CD14-positive monocyte (primary cell): ENCODE measurements around the gene HTR7. TPM values are rescaled to one million over a fixed set of nuclear protein-coding genes. Genes with fewer than 3 reads are reported as not detected.

ENCODE experiments used
- DNase-seq, 3 donors: peaks; one replicate each; pipeline ENCODE4 v3.0.0-alpha.2; 2011 to 2022
- H2AFZ ChIP-seq: 2 replicates; pipeline ENCODE4 v1.6.0; 2012; ENCODE audit warnings: mild to moderate bottlenecking, low read depth, low read length, inconsistent platforms; ENCODE audit not compliant: insufficient read depth, poor library complexity, severe bottlenecking
- H3K27ac ChIP-seq, 2 donors: 1 replicate in 1 of 2; 2 replicates in 1 of 2; pipeline ENCODE4 v1.5.1; 2012 to 2013; ENCODE audit warnings: low read length in 2 of 2, control low read depth in 1 of 2, inconsistent platforms in 1 of 2, low read depth in 1 of 2, mild to moderate bottlenecking in 1 of 2
- H3K27me3 ChIP-seq, 2 donors: one replicate each; pipeline versions ENCODE4 v1.6.0 to v1.6.1; 2011 to 2013; ENCODE audit warnings: low read length in 2 of 2; ENCODE audit not compliant: control insufficient read depth in 2 of 2, insufficient read depth in 2 of 2
- H3K36me3 ChIP-seq, 2 donors: replicated peaks in 1 of 2; 1 replicate in 1 of 2; 2 replicates in 1 of 2; pipeline versions ENCODE4 v1.5.1 to v1.6.1; 2012 to 2013; ENCODE audit warnings: low read length in 2 of 2, control low read depth in 1 of 2, inconsistent platforms in 1 of 2, mild to moderate bottlenecking in 1 of 2; ENCODE audit not compliant: insufficient read depth in 2 of 2, control insufficient read depth in 1 of 2
- H3K4me1 ChIP-seq, 2 donors: 1 replicate in 1 of 2; 2 replicates in 1 of 2; pipeline versions ENCODE4 v1.5.1 to v1.6.1; 2012 to 2013; ENCODE audit warnings: low read length in 2 of 2, control low read depth in 1 of 2, inconsistent platforms in 1 of 2, mild to moderate bottlenecking in 1 of 2, moderate library complexity in 1 of 2; ENCODE audit not compliant: insufficient read depth in 2 of 2, control insufficient read depth in 1 of 2
- H3K4me2 ChIP-seq: replicated peaks from 2 replicates; pipeline ENCODE3; 2012; ENCODE audit warnings: low read length, moderate library complexity, mild to moderate bottlenecking; ENCODE audit not compliant: poor library complexity, severe bottlenecking; ENCODE audit errors: extremely low read depth
- H3K4me3 ChIP-seq, 3 experiments: fragments of 200-600 bp in 1 of 3; sonication (generic) in 1 of 3; replicated peaks in 1 of 3; 1 replicate in 2 of 3; 2 replicates in 1 of 3; pipeline ENCODE4 v1.5.1; 2011 to 2013; ENCODE audit warnings: low read length in 3 of 3, mild to moderate bottlenecking in 3 of 3, control low read depth in 2 of 3, low read depth in 2 of 3, inconsistent platforms in 1 of 3, moderate library complexity in 1 of 3
- H3K79me2 ChIP-seq: 2 replicates; pipeline ENCODE4 v1.6.0; 2012; ENCODE audit warnings: mild to moderate bottlenecking, control low read depth, inconsistent platforms, low read length, moderate library complexity; ENCODE audit not compliant: insufficient read depth
- H3K9ac ChIP-seq: 2 replicates; pipeline ENCODE4 v1.6.0; 2017; ENCODE audit warnings: low read length, mild to moderate bottlenecking; ENCODE audit not compliant: insufficient read depth, poor library complexity, severe bottlenecking
- H3K9me3 ChIP-seq, 2 donors: replicated peaks in 1 of 2; 1 replicate in 1 of 2; 2 replicates in 1 of 2; pipeline versions ENCODE4 v1.5.1 to v1.6.1; 2012 to 2013; ENCODE audit warnings: low read length in 2 of 2, control low read depth in 1 of 2; ENCODE audit not compliant: control insufficient read depth in 1 of 2, insufficient read depth in 1 of 2
- H4K20me1 ChIP-seq: 2 replicates; pipeline ENCODE4 v1.6.0; 2012; ENCODE audit warnings: mild to moderate bottlenecking, low read length, control low read depth, moderate library complexity; ENCODE audit not compliant: insufficient read depth
- H3K27ac Mint-ChIP-seq, 7 donors: one replicate each; pipeline ENCODE4 v1.8.0; 2020; ENCODE audit warnings: mild to moderate bottlenecking in 7 of 7, mixed read lengths in 7 of 7, moderate library complexity in 6 of 7, inconsistent platforms in 2 of 7
- H3K27me3 Mint-ChIP-seq, 3 donors: one replicate each; pipeline ENCODE4 v1.8.0; 2021 to 2022; ENCODE audit warnings: low read depth in 3 of 3, mild to moderate bottlenecking in 3 of 3, mixed read lengths in 3 of 3, moderate library complexity in 3 of 3, inconsistent platforms in 1 of 3
- H3K36me3 Mint-ChIP-seq, 2 donors: one replicate each; pipeline ENCODE4 v1.8.0; 2020; ENCODE audit warnings: mixed read lengths in 2 of 2, inconsistent platforms in 1 of 2, mild to moderate bottlenecking in 1 of 2
- H3K4me1 Mint-ChIP-seq: one replicate; pipeline ENCODE4 v1.8.0; 2020; ENCODE audit warnings: mild to moderate bottlenecking, mixed read lengths
- H3K4me3 Mint-ChIP-seq, 2 donors: one replicate each; pipeline ENCODE4 v1.8.0; 2020; ENCODE audit warnings: mild to moderate bottlenecking in 2 of 2, mixed read lengths in 2 of 2, moderate library complexity in 1 of 2
- H3K9me3 Mint-ChIP-seq, 7 donors: one replicate each; pipeline ENCODE4 v1.8.0; 2020 to 2022; ENCODE audit warnings: mixed read lengths in 7 of 7, mild to moderate bottlenecking in 6 of 7, moderate library complexity in 6 of 7, inconsistent platforms in 2 of 7
- WGBS: methylation state at CpG from one replicate; pipeline ENCODE4 v1.1.5; 2013; ENCODE audit warnings: missing lambda C conversion rate; ENCODE audit not compliant: insufficient coverage; 5-methylcytosine and 5-hydroxymethylcytosine counted together
- intact Hi-C, 2 donors: fragments of 100-400 bp; cut with micrococcal nuclease; formaldehyde crosslinking; loops; one replicate each; pipeline versions ENCODE4 v1.15.0 to v1.15.1; 2023
- polyA plus RNA-seq, 3 donors: library from polyadenylated mRNA; depleted of rRNA in 1 of 3; unstranded in 2 of 3; stranded (reverse) in 1 of 3; fragments of 300-500 nt in 2 of 3; fragments of >200 nt in 1 of 3; fragmentation: Illumina TruSeq in 2 of 3; gene quantifications; 1 replicate in 2 of 3; 2 replicates in 1 of 3; pipeline ENCODE4 v1.2.3, GENCODE V29; 2012 to 2021
- TF ChIP-seq, protein P1 (sequence below): fragments of 200-600 bp; IDR thresholded peaks from one replicate; pipeline ENCODE4 v1.8.0; 2022; ENCODE audit warnings: antibody characterized with exemption, mild to moderate bottlenecking

The HTR7 gene
- polyA plus RNA-seq, 3 donors = 0.95 to 1.6 (median 1.1) TPM

DNA sequence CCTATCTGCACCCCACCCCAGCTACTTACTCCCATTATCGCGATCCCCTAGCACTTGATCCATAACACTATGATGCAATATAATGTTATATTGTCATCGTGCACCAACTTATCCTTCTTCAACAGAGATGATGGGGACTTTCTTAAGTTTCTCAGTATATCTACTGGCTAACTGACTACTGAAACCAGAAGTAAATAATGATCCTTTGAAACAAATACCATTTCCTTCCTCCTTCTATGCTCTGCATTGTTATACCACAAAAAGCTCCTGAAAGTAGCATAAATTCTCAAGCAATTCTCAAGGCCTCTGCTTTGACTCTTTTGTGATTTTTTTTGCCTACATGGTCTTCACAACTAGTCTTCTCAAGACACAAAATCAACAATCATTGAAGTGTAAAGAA lies 68.9 kb downstream of the HTR7 start:
- Histone ChIP-seq H3K27me3 (no peaks in the 10 kb centered on the region), H2AFZ (no peak overlapping the region), H3K9me3 (no peaks in the 10 kb centered on the region), H3K79me2 (no peaks in the 10 kb centered on the region), H3K4me1 (peaks cover 15 to 20% of the 10 kb centered on the region in 2 donors), H3K4me2 (peak overlapping the region; percentile 37), H3K27ac (no peak overlapping the region), H3K4me3 (no peak overlapping the region), H3K36me3 (no peaks in the 10 kb centered on the region), H4K20me1 (no peaks in the 10 kb centered on the region), H3K9ac (peak overlapping the region; percentile 1)
- intact Hi-C loops = no loop called here
- peak; percentile 3 to 48 (median 14) for DNase-seq
- no peaks in the 10 kb centered on the region for H3K36me3 Mint-ChIP-seq
- no peaks in the 10 kb centered on the region for H3K27me3 Mint-ChIP-seq
- peak overlapping the region; percentile 23 to 75 (median 59) for H3K27ac Mint-ChIP-seq
- peaks cover 0 to 1% (median 0%) of the 10 kb centered on the region in 7 donors for H3K9me3 Mint-ChIP-seq
- H3K4me1 Mint-ChIP-seq = peaks cover 28% of the 10 kb centered on the region
- TF ChIP-seq, protein P1, sequence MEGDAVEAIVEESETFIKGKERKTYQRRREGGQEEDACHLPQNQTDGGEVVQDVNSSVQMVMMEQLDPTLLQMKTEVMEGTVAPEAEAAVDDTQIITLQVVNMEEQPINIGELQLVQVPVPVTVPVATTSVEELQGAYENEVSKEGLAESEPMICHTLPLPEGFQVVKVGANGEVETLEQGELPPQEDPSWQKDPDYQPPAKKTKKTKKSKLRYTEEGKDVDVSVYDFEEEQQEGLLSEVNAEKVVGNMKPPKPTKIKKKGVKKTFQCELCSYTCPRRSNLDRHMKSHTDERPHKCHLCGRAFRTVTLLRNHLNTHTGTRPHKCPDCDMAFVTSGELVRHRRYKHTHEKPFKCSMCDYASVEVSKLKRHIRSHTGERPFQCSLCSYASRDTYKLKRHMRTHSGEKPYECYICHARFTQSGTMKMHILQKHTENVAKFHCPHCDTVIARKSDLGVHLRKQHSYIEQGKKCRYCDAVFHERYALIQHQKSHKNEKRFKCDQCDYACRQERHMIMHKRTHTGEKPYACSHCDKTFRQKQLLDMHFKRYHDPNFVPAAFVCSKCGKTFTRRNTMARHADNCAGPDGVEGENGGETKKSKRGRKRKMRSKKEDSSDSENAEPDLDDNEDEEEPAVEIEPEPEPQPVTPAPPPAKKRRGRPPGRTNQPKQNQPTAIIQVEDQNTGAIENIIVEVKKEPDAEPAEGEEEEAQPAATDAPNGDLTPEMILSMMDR = no peak
- H3K4me3 Mint-ChIP-seq = peak overlapping the region in 1 of 2 donors; percentile 32
- no CpG with 5 or more reads among the region's 3 CpGs for WGBS

GRCh38 chr10:90788199-90788491 lies 69.7 kb downstream of the HTR7 start:
- DNase-seq = no peak
- intact Hi-C loops = no loop called here
- no peaks in the 10 kb centered on the region for H3K27me3 ChIP-seq
- no peaks in the 10 kb centered on the region for H3K79me2 ChIP-seq
- H3K36me3 ChIP-seq = no peaks in the 10 kb centered on the region
- no peak overlapping the region for H3K4me3 Mint-ChIP-seq
- no CpG with 5 or more reads among the region's 3 CpGs for WGBS
- TF ChIP-seq, protein P1 = peak; percentile 43
- H3K36me3 Mint-ChIP-seq = no peaks in the 10 kb centered on the region
- peaks cover 22% of the 10 kb centered on the region for H3K4me1 Mint-ChIP-seq
- H3K4me1 ChIP-seq = peaks cover 12 to 20% of the 10 kb centered on the region in 2 donors
- H2AFZ ChIP-seq = no peak overlapping the region
- no peaks in the 10 kb centered on the region for H4K20me1 ChIP-seq
- no peak overlapping the region for H3K4me2 ChIP-seq
- H3K27ac ChIP-seq = no peak overlapping the region
- no peaks in the 10 kb centered on the region for H3K27me3 Mint-ChIP-seq
- H3K9me3 Mint-ChIP-seq = peaks cover 0 to 1% (median 0%) of the 10 kb centered on the region in 7 donors
- H3K27ac Mint-ChIP-seq = peak overlapping the region in 1 of 7 donors; percentile 59
- no peak overlapping the region for H3K9ac ChIP-seq
- no peak overlapping the region for H3K4me3 ChIP-seq
- no peaks in the 10 kb centered on the region for H3K9me3 ChIP-seq
